SK-N-SH (cell line): ENCODE results near the gene BAAT. TPM values are rescaled to one million over a fixed set of nuclear protein-coding genes. Genes with fewer than 3 reads are reported as not detected.

ENCODE experiments used
- CTCF ChIA-PET: fragments of 300-600, 350-600 bp; formaldehyde crosslinking; extraction: SDS; loops from one replicate; lab custom pipeline; 2021; lab: Yijun Ruan, JAX
- POLR2A ChIA-PET: fragments of 350-600 bp; sonication (Branson Sonifier 250); formaldehyde crosslinking; extraction: SDS; loops from one replicate; lab custom pipeline; 2020; ENCODE audit warnings: antibody characterized with exemption, inconsistent platforms; lab: Yijun Ruan, JAX
- DNase-seq: peaks from one replicate; pipeline ENCODE4 v3.0.0; 2012
- H2AFZ ChIP-seq: fragments of 200-600 bp; sonication (generic); 2 replicates; pipeline ENCODE4 v1.8.1; 2016; ENCODE audit warnings: antibody characterized with exemption, mild to moderate bottlenecking, low read depth
- H3F3A ChIP-seq: fragments of 200-600 bp; sonication (generic); replicated peaks from 2 replicates; pipeline ENCODE3; 2016; ENCODE audit warnings: antibody characterized with exemption, mild to moderate bottlenecking; ENCODE audit not compliant: insufficient read depth
- H3K27ac ChIP-seq, 2 experiments: fragments of 200-500 bp in 1 of 2; fragments of 200-600 bp in 1 of 2; sonication (Bioruptor generic) in 1 of 2; sonication (generic), shearing (Covaris generic) in 1 of 2; 2 replicates each; pipeline versions ENCODE4 v1.5.1 to v1.6.1; 2014 to 2016; ENCODE audit warnings: low read depth in 2 of 2, inconsistent platforms in 1 of 2, low read length in 1 of 2, mild to moderate bottlenecking in 1 of 2, mixed read lengths in 1 of 2
- H3K27me3 ChIP-seq: fragments of 200-600 bp; sonication (generic), shearing (Covaris generic); 2 replicates; pipeline ENCODE4 v1.6.1; 2016; ENCODE audit warnings: mixed run types; ENCODE audit not compliant: insufficient read depth
- H3K36me3 ChIP-seq, 2 experiments: fragments of 200-500 bp in 1 of 2; fragments of 200-600 bp in 1 of 2; sonication (Bioruptor generic) in 1 of 2; sonication (generic) in 1 of 2; replicated peaks in 1 of 2; 2 replicates each; pipeline versions ENCODE3 to v1.5.1; 2014 to 2016; ENCODE audit warnings: low read length in 1 of 2, mild to moderate bottlenecking in 1 of 2; ENCODE audit not compliant: insufficient read depth in 2 of 2, control insufficient read depth in 1 of 2
- H3K4me1 ChIP-seq, 2 experiments: fragments of 200-500 bp in 1 of 2; fragments of 200-600 bp in 1 of 2; sonication (Bioruptor generic) in 1 of 2; sonication (generic), shearing (Covaris generic) in 1 of 2; 2 replicates each; pipeline versions ENCODE4 v1.5.1 to v1.6.1; 2014 to 2016; ENCODE audit warnings: low read depth in 1 of 2, low read length in 1 of 2, mixed run types in 1 of 2; ENCODE audit not compliant: insufficient read depth in 2 of 2, control insufficient read depth in 1 of 2
- H3K4me2 ChIP-seq: fragments of 200-600 bp; sonication (generic), shearing (Covaris generic); 2 replicates; pipeline ENCODE4 v1.6.1; 2017; ENCODE audit warnings: mixed run types
- H3K4me3 ChIP-seq, 2 experiments: fragments of 200-500 bp in 1 of 2; fragments of 200-600 bp in 1 of 2; sonication (Bioruptor generic) in 1 of 2; sonication (generic), shearing (Covaris generic) in 1 of 2; 2 replicates each; pipeline versions ENCODE4 v1.5.1 to v1.8.1; 2014 to 2016; ENCODE audit warnings: low read depth in 2 of 2, inconsistent platforms in 1 of 2, low read length in 1 of 2, mild to moderate bottlenecking in 1 of 2, mixed read lengths in 1 of 2, moderate library complexity in 1 of 2
- H3K79me2 ChIP-seq: fragments of 200-600 bp; sonication (generic); 2 replicates; pipeline ENCODE4 v1.8.1; 2017; ENCODE audit warnings: mild to moderate bottlenecking; ENCODE audit not compliant: insufficient read depth
- H3K9ac ChIP-seq: fragments of 200-600 bp; sonication (generic); 2 replicates; pipeline ENCODE4 v1.6.1; 2017; ENCODE audit warnings: mixed run types
- H3K9me2 ChIP-seq: fragments of 200-600 bp; sonication (generic); 2 replicates; pipeline ENCODE4 v1.6.1; 2017; ENCODE audit warnings: mixed run types
- H3K9me3 ChIP-seq: fragments of 200-600 bp; sonication (generic); 2 replicates; pipeline ENCODE4 v1.6.1; 2017; ENCODE audit warnings: mixed run types, mild to moderate bottlenecking, moderate library complexity
- H4K20me1 ChIP-seq: fragments of 200-600 bp; sonication (generic); 2 replicates; pipeline ENCODE4 v1.6.1; 2017; ENCODE audit warnings: mild to moderate bottlenecking, mixed run types; ENCODE audit not compliant: insufficient read depth
- IRF3 ChIP-seq: fragments of 150-350 bp; IDR thresholded peaks from 2 replicates; pipeline ENCODE4 v1.6.1; 2016; ENCODE audit warnings: mild to moderate bottlenecking, low read depth, low read length
- JUND ChIP-seq: IDR thresholded peaks from 2 replicates; pipeline ENCODE4 v1.4.0; 2012
- MAX ChIP-seq: IDR thresholded peaks from 2 replicates; pipeline ENCODE4 v1.4.0; 2012; ENCODE audit warnings: low read depth
- MEF2A ChIP-seq: IDR thresholded peaks from 2 replicates; pipeline ENCODE4 v1.4.0; 2012; ENCODE audit warnings: low read depth, borderline replicate concordance
- MXI1 ChIP-seq: IDR thresholded peaks from 2 replicates; pipeline ENCODE4 v1.6.1; 2012; ENCODE audit warnings: mild to moderate bottlenecking, low read depth, low read length, improper control_type of control experiment
- NFIC ChIP-seq: IDR thresholded peaks from 2 replicates; pipeline ENCODE4 v1.4.0; 2012; ENCODE audit warnings: borderline replicate concordance
- PBX3 ChIP-seq: IDR thresholded peaks from 2 replicates; pipeline ENCODE4; 2012
- RAD21 ChIP-seq: IDR thresholded peaks from 2 replicates; pipeline ENCODE4 v1.6.1; 2012; ENCODE audit warnings: mild to moderate bottlenecking, low read length
- RCOR1 ChIP-seq: fragments of 150-350 bp; IDR thresholded peaks from 2 replicates; pipeline ENCODE4 v1.6.1; 2017; ENCODE audit warnings: antibody characterized with exemption, low read length
- REST ChIP-seq: IDR thresholded peaks from 2 replicates; pipeline ENCODE4 v1.6.1; 2012; ENCODE audit warnings: mild to moderate bottlenecking, low read depth, low read length, moderate library complexity
- RFX5 ChIP-seq: IDR thresholded peaks from 2 replicates; pipeline ENCODE4 v1.6.1; 2012; ENCODE audit warnings: mild to moderate bottlenecking, improper control_type of control experiment, low read length
- RXRA ChIP-seq: IDR thresholded peaks from 2 replicates; pipeline ENCODE4 v1.4.0; 2012; ENCODE audit warnings: low read depth, mild to moderate bottlenecking, borderline replicate concordance
- SIN3A ChIP-seq: IDR thresholded peaks from 2 replicates; pipeline ENCODE4 v1.6.1; 2012; ENCODE audit warnings: low read depth, mild to moderate bottlenecking, low read length, moderate library complexity, borderline replicate concordance
- TAF1 ChIP-seq: IDR thresholded peaks from 2 replicates; pipeline ENCODE4 v1.6.1; 2012; ENCODE audit warnings: low read depth, mild to moderate bottlenecking, low read length, moderate library complexity, borderline replicate concordance
- TCF12 ChIP-seq: IDR thresholded peaks from 2 replicates; pipeline ENCODE4 v1.4.0; 2012
- USF1 ChIP-seq: IDR thresholded peaks from 2 replicates; pipeline ENCODE4 v1.4.0; 2012; ENCODE audit warnings: low read depth, borderline replicate concordance
- ZBTB33 ChIP-seq: IDR thresholded peaks from 2 replicates; pipeline ENCODE4 v1.4.0; 2012; ENCODE audit warnings: low read depth, borderline replicate concordance
- WGBS: methylation state at CpG from one replicate; pipeline ENCODE4 v1.1.6; 2017; ENCODE audit warnings: low lambda C conversion rate; 5-methylcytosine and 5-hydroxymethylcytosine counted together
- polyA plus RNA-seq, 3 experiments: library from polyadenylated mRNA; depleted of rRNA; stranded (reverse); fragments of >200 nt; gene quantifications; 2 replicates each; pipeline ENCODE4 v1.2.3, GENCODE V29; 2012

Gene BAAT
- polyA plus RNA-seq, 1 of the 3 experiments (the other 2 are of a cell fraction) = 0.02 TPM

- no peak for TF ChIP-seq IRF3
- TF ChIP-seq TAF1 = no peak
Measured at GRCh38 chr9:101326501-101326900, 58.3 kb downstream of the BAAT start (continued).

- no peak for DNase-seq
- H3K79me2 ChIP-seq = no peaks in the 10 kb centered on the region
- H3K27ac ChIP-seq = no peak overlapping the region
- no peak overlapping the region for H3K9ac ChIP-seq
- no peaks in the 10 kb centered on the region for H3K4me1 ChIP-seq
- no peak overlapping the region for H3K4me2 ChIP-seq
- TF ChIP-seq MAX (no peak), TCF12 (no peak), RCOR1 (no peak), REST (no peak)
- no peaks in the 10 kb centered on the region for H3K36me3 ChIP-seq
- WGBS = 6% methylated on average over 1 of the region's 1 CpG
- H3K9me2 ChIP-seq = no peaks in the 10 kb centered on the region
- no peaks in the 10 kb centered on the region for H3F3A ChIP-seq
- H3K9me3 ChIP-seq = no peaks in the 10 kb centered on the region
- H4K20me1 ChIP-seq = no peaks in the 10 kb centered on the region
- H3K4me3 ChIP-seq = no peak overlapping the region
- H3K27me3 ChIP-seq = no peaks in the 10 kb centered on the region
- CTCF ChIA-PET = interaction anchor here (0.8 kb wide), 1 partner anchor 14 kb away, joined by 3 read pairs; no protein-coding TSS in a partner anchor
- H2AFZ ChIP-seq = no peak overlapping the region
- POLR2A ChIA-PET = no interaction called here
Measured at GRCh38 chr9:101326035-101326434, 58.8 kb downstream of the BAAT start.

GRCh38 chr9:101325053-101325452, 59.8 kb downstream of the BAAT start:
- POLR2A ChIA-PET = no interaction called here
- H3K36me3 ChIP-seq = no peaks in the 10 kb centered on the region
- H3K79me2 ChIP-seq = no peaks in the 10 kb centered on the region
- H2AFZ ChIP-seq = no peak overlapping the region
- H3K9ac ChIP-seq = no peak overlapping the region
- no peaks in the 10 kb centered on the region for H3K27me3 ChIP-seq
- no peaks in the 10 kb centered on the region for H3K4me1 ChIP-seq
- no peak overlapping the region for H3K4me2 ChIP-seq
- WGBS = 13% methylated on average over 2 of the region's 2 CpGs
- no peaks in the 10 kb centered on the region for H4K20me1 ChIP-seq
- no peak for DNase-seq
- H3F3A ChIP-seq = no peaks in the 10 kb centered on the region
- H3K4me3 ChIP-seq = no peak overlapping the region
- no peaks in the 10 kb centered on the region for H3K9me2 ChIP-seq
- no peak overlapping the region for H3K27ac ChIP-seq
- no peaks in the 10 kb centered on the region for H3K9me3 ChIP-seq
- CTCF ChIA-PET = interaction anchor here (2.6 kb wide), 1 partner anchor 13 kb away, joined by 11 read pairs; no protein-coding TSS in a partner anchor
- TF ChIP-seq JUND = no peak
- TF ChIP-seq PBX3 = no peak
- TF ChIP-seq RAD21 = no peak
- no peak for TF ChIP-seq ZBTB33
- TF ChIP-seq SIN3A = no peak
- no peak for TF ChIP-seq MAX
- TF ChIP-seq MEF2A = no peak
- TF ChIP-seq RFX5 = no peak
- no peak for TF ChIP-seq RXRA
- TF ChIP-seq USF1 = no peak
- no peak for TF ChIP-seq NFIC
- no peak for TF ChIP-seq MXI1
- TF ChIP-seq TAF1 = no peak
